VCaP (cell line): ENCODE data around the gene GPX3.

Experiments
- H3K27ac ChIP-seq: fragments of 450-650 bp; 2 replicates; pipeline ENCODE4 v1.5.1; 2017
- CTCF ChIP-seq: fragments of 450-650 bp; conservative IDR thresholded peaks from 2 replicates; pipeline ENCODE4 v1.5.1; 2017; ENCODE audit warnings: mild to moderate bottlenecking, moderate library complexity

GPX3 gene

GRCh38 chr5:151023047-151023615 lies 2.7 kb downstream of the GPX3 start:
- no peak overlapping the region for H3K27ac ChIP-seq
- no peak for TF ChIP-seq CTCF

- no peak overlapping the region for H3K27ac ChIP-seq
- no peak for TF ChIP-seq CTCF
Measured at GRCh38 chr5:151023651-151024050, 3.3 kb downstream of the GPX3 start.

GRCh38 chr5:151024440-151025249 lies 4.3 kb downstream of the GPX3 start:
- TF ChIP-seq CTCF: no peak
- no peak overlapping the region for H3K27ac ChIP-seq

GRCh38 chr5:151025250-151025606 lies 4.8 kb downstream of the GPX3 start:
- no peak for TF ChIP-seq CTCF

GRCh38 chr5:151026088-151026487 lies 5.7 kb downstream of the GPX3 start:
- no peak overlapping the region for H3K27ac ChIP-seq
- TF ChIP-seq CTCF: no peak

More at GRCh38 chr5:151025250-151025606, 4.8 kb downstream of the GPX3 start:
- no peak overlapping the region for H3K27ac ChIP-seq

GRCh38 chr5:151026679-151027078 lies 6.3 kb downstream of the GPX3 start:
- no peak overlapping the region for H3K27ac ChIP-seq
- TF ChIP-seq CTCF: no peak

GRCh38 chr5:151027961-151028479 lies 7.6 kb downstream of the GPX3 start:
- H3K27ac ChIP-seq: no peak overlapping the region
- TF ChIP-seq CTCF: no peak
